ENCODE data around the gene ARID5A. TPM values are rescaled to one million over a fixed set of nuclear protein-coding genes. Genes with fewer than 3 reads are reported as not detected.

ARID5A gene
- total RNA-seq, 6 experiments from 2014 or later = 13.2 to 23.1 (median 16.9) TPM

DNA sequence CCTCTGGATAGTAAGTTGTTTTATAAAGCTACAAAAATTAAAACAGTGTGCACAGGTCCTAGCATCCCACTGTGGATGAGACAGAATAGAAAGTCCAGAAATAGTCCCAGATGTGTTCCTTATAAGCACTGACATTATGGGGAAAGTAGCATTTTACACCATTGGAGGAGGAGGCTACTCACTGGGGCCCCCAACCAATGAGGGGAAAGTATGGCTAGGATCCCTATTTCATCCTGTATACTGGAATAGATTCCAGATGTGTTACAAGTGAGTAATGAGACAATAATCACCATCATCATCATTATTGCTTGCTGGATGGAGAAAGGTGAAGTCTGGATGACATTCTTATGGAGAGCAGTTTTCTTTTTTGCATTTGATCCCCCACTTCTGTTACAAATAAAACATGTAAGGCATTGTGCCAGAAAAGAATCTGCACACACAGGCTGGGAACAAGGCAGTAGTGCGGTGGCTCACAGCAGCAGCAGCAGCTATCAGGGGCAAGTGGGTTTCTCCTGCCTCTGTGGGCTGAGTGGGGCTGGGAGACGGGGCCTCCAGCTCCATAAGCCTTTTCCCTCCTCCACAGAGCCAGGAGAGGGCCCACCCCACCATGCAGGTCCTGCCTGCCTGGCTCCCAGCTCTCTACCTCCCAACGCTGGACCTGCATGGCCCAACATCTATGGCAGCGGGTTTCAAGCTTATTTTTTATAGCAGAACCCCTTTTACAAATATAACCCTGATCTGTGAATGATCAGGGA, 5.0 kb downstream of the ARID5A start:
- H3K4me1 ChIP-seq = no peaks in the 10 kb centered on the region
- H3K9me3 ChIP-seq = no peaks in the 10 kb centered on the region
- WGBS (ENCODE audit: insufficient coverage, low coverage, low lambda C conversion rate, missing lambda C conversion rate) = 100% methylated on average over 1 of the region's 4 CpGs
- no peak for DNase-seq
- no peaks in the 10 kb centered on the region for H3K27me3 ChIP-seq
- no peaks in the 10 kb centered on the region for H3K36me3 ChIP-seq
- ATAC-seq = no peak
- no peak overlapping the region for H3K27ac ChIP-seq
- no peak overlapping the region for H3K4me3 ChIP-seq
- intact Hi-C loops (cut with DNase I) = no loop called here
- TF ChIP-seq POLR2A (IDR thresholded peaks at IDR 0.05) = no peak
- TF ChIP-seq, protein P1, sequence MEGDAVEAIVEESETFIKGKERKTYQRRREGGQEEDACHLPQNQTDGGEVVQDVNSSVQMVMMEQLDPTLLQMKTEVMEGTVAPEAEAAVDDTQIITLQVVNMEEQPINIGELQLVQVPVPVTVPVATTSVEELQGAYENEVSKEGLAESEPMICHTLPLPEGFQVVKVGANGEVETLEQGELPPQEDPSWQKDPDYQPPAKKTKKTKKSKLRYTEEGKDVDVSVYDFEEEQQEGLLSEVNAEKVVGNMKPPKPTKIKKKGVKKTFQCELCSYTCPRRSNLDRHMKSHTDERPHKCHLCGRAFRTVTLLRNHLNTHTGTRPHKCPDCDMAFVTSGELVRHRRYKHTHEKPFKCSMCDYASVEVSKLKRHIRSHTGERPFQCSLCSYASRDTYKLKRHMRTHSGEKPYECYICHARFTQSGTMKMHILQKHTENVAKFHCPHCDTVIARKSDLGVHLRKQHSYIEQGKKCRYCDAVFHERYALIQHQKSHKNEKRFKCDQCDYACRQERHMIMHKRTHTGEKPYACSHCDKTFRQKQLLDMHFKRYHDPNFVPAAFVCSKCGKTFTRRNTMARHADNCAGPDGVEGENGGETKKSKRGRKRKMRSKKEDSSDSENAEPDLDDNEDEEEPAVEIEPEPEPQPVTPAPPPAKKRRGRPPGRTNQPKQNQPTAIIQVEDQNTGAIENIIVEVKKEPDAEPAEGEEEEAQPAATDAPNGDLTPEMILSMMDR (IDR thresholded peaks at IDR 0.05) = no peak

DNA sequence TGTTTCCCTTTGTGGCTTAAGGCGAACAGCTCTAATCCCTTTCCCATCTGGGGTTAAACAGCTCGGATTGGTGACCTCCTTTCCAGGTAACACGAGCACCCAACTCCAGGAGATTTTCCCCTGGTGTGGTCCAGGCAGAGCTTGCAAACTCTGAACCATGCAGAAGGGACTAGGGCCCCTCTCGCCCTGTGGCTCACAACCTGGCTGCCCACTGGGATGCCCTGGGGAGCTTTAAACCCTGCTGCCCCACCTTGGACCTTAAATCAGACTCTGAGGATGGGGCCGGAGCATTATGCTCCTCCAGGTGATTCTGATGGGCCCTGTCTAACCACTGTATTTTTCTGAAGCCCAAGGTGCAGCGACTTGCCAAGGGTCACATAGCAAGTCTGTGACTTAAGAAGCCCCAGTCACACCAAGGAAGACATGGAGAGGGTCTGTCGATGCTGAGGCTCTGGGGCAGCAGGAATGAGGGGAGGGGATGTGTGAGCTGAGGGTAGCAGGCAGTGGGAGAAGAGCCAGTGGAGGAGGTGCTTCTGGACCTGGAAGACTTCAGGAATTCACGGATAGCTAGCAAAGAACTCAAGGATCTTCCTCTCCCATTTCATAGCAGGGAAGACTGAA, 5.9 kb downstream of the ARID5A start:
- intact Hi-C loops (cut with DNase I) = no loop called here
- no peaks in the 10 kb centered on the region for H3K9me3 ChIP-seq
- H3K4me1 ChIP-seq = no peaks in the 10 kb centered on the region
- no peaks in the 10 kb centered on the region for H3K27me3 ChIP-seq
- H3K36me3 ChIP-seq = no peaks in the 10 kb centered on the region
- TF ChIP-seq POLR2A (IDR thresholded peaks at IDR 0.05) = no peak
- TF ChIP-seq, protein P1 (IDR thresholded peaks at IDR 0.05) = no peak
- DNase-seq (no peak), ATAC-seq (no peak)
- no peak overlapping the region for H3K4me3 ChIP-seq
- H3K27ac ChIP-seq = no peak overlapping the region
- 100% methylated on average over 3 of the region's 8 CpGs for WGBS (ENCODE audit: insufficient coverage, low coverage, low lambda C conversion rate, missing lambda C conversion rate)

DNA sequence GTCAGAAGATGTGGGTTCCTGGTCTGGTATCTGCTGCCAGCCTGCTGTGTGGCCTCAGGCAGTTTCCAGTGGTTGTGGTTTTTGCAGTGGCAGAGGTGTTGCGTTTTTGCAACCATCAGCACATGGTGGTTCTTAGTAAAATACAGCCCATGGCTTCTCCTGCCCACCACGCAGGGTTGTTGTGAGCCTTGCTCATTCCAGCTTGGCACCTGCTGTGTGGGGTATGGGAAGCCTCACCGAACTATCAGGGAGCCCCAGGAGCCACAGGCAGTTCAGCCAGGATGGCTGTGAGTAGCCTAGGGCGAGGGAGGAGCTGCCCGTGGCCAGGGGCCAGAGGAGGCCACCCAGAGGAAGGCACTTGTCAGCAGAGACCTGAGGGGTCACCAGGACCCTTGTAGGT, 9.8 kb downstream of the ARID5A start:
- Histone ChIP-seq H3K27me3 (no peaks in the 10 kb centered on the region), H3K4me1 (peaks cover 0 to 8% (median 2%) of the 10 kb centered on the region in 4 donors), H3K4me3 (no peak overlapping the region), H3K27ac (no peak overlapping the region), H3K9me3 (no peaks in the 10 kb centered on the region), H3K36me3 (peaks cover 0 to 3% (median 0%) of the 10 kb centered on the region in 4 donors)
- ATAC-seq = no peak
- 44% methylated on average over 1 of the region's 5 CpGs for WGBS (ENCODE audit: insufficient coverage, low coverage, low lambda C conversion rate, missing lambda C conversion rate)
- intact Hi-C loops (cut with DNase I) = no loop called here
- DNase-seq = no peak
- TF ChIP-seq, protein P1 (IDR thresholded peaks at IDR 0.05) = no peak
- TF ChIP-seq POLR2A (IDR thresholded peaks at IDR 0.05) = no peak

DNA sequence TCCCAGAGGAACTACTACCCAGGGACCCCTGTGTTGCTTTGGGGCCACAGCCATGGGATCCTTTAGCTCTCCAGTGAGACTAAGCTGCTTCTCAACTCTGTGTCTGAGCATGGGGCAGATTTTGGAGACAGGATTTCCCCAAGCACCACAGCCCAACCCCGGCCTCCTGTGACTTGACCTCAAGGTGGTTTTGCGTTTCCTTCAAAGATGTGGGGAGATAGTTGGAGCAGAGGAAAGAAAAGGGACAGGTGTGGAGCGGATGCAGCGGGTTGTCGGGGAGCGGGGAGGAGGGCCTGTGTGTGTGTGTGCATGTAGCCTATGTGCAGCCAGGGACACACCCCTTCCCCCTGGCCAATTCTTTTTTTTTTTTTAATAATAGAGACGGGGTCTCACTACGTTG, 10.2 kb downstream of the ARID5A start:
- Histone ChIP-seq H3K27ac (no peak overlapping the region), H3K36me3 (peaks cover 0 to 3% (median 1%) of the 10 kb centered on the region in 4 donors), H3K4me3 (no peak overlapping the region), H3K27me3 (no peaks in the 10 kb centered on the region), H3K4me1 (peaks cover 0 to 12% (median 3%) of the 10 kb centered on the region in 4 donors), H3K9me3 (no peaks in the 10 kb centered on the region)
- no peak for DNase-seq
- ATAC-seq = no peak
- intact Hi-C loops (cut with DNase I) = no loop called here
- 69% methylated on average over 6 of the region's 8 CpGs for WGBS (ENCODE audit: insufficient coverage, low coverage, low lambda C conversion rate, missing lambda C conversion rate)
- TF ChIP-seq, protein P1 (IDR thresholded peaks at IDR 0.05) = no peak
- no peak for TF ChIP-seq POLR2A (IDR thresholded peaks at IDR 0.05)

Measured in right lobe of liver (tissue), 6 donors.